ENCODE data around the gene HDAC4. TPM values are rescaled to one million over a fixed set of nuclear protein-coding genes. Genes with fewer than 3 reads are reported as not detected.
A peak's percentile ranks its signal among the peaks of the same experiment; 100 is the strongest.

HDAC4 gene
- total RNA-seq, 1 experiment from 2014 or later: 32.0 TPM

DNA sequence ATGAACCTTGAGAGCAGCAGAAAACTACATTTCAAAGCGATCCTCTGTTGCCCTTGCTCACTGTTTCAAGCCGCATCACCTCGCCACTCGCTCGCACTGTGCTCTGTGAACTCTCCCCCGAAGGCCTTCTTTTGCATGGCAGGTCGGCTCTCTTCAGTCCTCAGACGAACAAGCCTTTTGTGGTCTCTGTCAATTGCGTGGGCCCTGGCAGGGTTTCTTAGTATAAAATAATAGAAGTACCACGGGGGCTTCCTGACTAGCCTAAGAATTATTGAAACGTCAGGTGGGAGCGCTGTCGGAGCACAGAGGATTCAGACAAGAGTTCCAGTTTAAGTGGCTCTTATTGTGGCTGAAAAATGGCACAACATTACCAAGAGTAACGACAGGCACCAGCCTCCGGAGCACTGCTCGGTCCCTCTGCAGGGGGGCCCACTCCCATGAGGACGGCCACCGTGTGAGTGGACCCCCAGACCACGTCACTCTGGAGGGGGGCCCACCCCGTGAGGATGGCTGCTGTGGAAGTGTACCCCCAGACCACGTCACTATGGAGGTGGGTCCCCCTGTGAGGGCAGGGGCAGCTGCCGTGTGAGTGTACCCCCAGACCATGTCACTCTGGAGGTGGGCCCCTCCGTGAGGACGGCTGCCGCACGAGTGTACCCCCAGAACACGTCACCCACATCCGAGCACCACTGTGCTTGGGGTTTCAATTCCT, 237.7 kb downstream of the HDAC4 start:
- H3K56ac ChIP-seq (ENCODE audit: insufficient read length, low read depth, low read length): no peak overlapping the region
- no peaks in the 10 kb centered on the region for H3K79me1 ChIP-seq (ENCODE audit: insufficient read depth, low read depth, low read length, poor library complexity, severe bottlenecking)
- no peaks in the 10 kb centered on the region for H3K79me2 ChIP-seq (ENCODE audit: insufficient read depth, low read length)
- no peak overlapping the region for H2AK5ac ChIP-seq (ENCODE audit: insufficient read length, low read length)
- H3K27ac ChIP-seq (ENCODE audit: insufficient read length, low read depth, low read length): no peak overlapping the region
- H2AFZ ChIP-seq (ENCODE audit: low read length): no peak overlapping the region
- no peak overlapping the region for H3K4ac ChIP-seq (ENCODE audit: low read depth, low read length)
- H3K9me3 Mint-ChIP-seq: no peaks in the 10 kb centered on the region; a peak in 1 of 5 replicates
- no peak overlapping the region for H4K8ac ChIP-seq (replicated peaks; ENCODE audit: insufficient read length, low read depth, low read length)
- no peak overlapping the region for H2BK12ac ChIP-seq (ENCODE audit: insufficient read length, low read depth, low read length)
- no peaks in the 10 kb centered on the region for H3K9me3 ChIP-seq (ENCODE audit: control insufficient read depth, low read depth, low read length)
- no peaks in the 10 kb centered on the region for H3K23me2 ChIP-seq (ENCODE audit: insufficient read length, low read depth, low read length, poor library complexity, severe bottlenecking)
- H4K20me1 ChIP-seq (ENCODE audit: control insufficient read depth, insufficient read depth, insufficient read length): peaks cover 3% of the 10 kb centered on the region
- no peaks in the 10 kb centered on the region; the same call in 1 of the 2 replicates for H3K27me3 Mint-ChIP-seq (ENCODE audit: low read depth)
- no peak overlapping the region for H3K18ac ChIP-seq (ENCODE audit: insufficient read length, low read depth, low read length)
- H2BK5ac ChIP-seq (ENCODE audit: insufficient read length, low read length): no peak overlapping the region
- H4K5ac ChIP-seq (ENCODE audit: insufficient read length, low read depth, low read length): no peak overlapping the region
- no peak overlapping the region for H3K14ac ChIP-seq (ENCODE audit: insufficient read depth, low read length)
- no peak overlapping the region for H2BK120ac ChIP-seq (ENCODE audit: low read depth, low read length, poor library complexity, severe bottlenecking)
- H3K4me1 ChIP-seq (ENCODE audit: insufficient read depth, low read length): no peaks in the 10 kb centered on the region
- no peak overlapping the region for H3K9ac ChIP-seq (ENCODE audit: extremely low read depth, insufficient read length, low read length)
- WGBS (ENCODE audit: extremely low coverage, insufficient read length, low lambda C conversion rate): no CpG with 5 or more reads among the region's 28 CpGs
- TF ChIP-seq, protein P1, sequence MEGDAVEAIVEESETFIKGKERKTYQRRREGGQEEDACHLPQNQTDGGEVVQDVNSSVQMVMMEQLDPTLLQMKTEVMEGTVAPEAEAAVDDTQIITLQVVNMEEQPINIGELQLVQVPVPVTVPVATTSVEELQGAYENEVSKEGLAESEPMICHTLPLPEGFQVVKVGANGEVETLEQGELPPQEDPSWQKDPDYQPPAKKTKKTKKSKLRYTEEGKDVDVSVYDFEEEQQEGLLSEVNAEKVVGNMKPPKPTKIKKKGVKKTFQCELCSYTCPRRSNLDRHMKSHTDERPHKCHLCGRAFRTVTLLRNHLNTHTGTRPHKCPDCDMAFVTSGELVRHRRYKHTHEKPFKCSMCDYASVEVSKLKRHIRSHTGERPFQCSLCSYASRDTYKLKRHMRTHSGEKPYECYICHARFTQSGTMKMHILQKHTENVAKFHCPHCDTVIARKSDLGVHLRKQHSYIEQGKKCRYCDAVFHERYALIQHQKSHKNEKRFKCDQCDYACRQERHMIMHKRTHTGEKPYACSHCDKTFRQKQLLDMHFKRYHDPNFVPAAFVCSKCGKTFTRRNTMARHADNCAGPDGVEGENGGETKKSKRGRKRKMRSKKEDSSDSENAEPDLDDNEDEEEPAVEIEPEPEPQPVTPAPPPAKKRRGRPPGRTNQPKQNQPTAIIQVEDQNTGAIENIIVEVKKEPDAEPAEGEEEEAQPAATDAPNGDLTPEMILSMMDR (conservative IDR thresholded peaks at IDR 0.05): peak; percentile 20; the same call in 1 of the 3 replicates
- peaks cover 21 to 25% (median 24%) of the 10 kb centered on the region in 3 experiments; a peak in 6 of 7 replicates for H3K36me3 Mint-ChIP-seq (ENCODE audit: insufficient read depth in 1 of 3, low read depth in 3 of 3)
- no peaks in the 10 kb centered on the region for H3K27me3 ChIP-seq (ENCODE audit: insufficient read depth, low read length)
- DNase-seq: no peak
- no peak overlapping the region for H3K4me3 Mint-ChIP-seq
- H3K23ac ChIP-seq (ENCODE audit: insufficient read length, low read depth, low read length): no peak overlapping the region
- no peak overlapping the region for H4K91ac ChIP-seq (ENCODE audit: insufficient read length, low read depth, low read length)
- H3K4me2 ChIP-seq (ENCODE audit: insufficient read depth, insufficient read length, low read length): no peak overlapping the region
- H3K27ac Mint-ChIP-seq: no peak overlapping the region
- H2BK15ac ChIP-seq (ENCODE audit: low read depth, low read length): no peak overlapping the region
- no peak overlapping the region for H3T11ph ChIP-seq (ENCODE audit: low read length)
- H2BK20ac ChIP-seq (ENCODE audit: low read depth, low read length, poor library complexity, severe bottlenecking): no peak overlapping the region
- H3K4me1 Mint-ChIP-seq: peaks cover 0 to 10% of the 10 kb centered on the region in 2 experiments; a peak in 3 of 4 replicates
